Thyroid gland (tissue), 4 donors: ENCODE results near the gene GALNTL6. TPM values are rescaled to one million over a fixed set of nuclear protein-coding genes. Genes with fewer than 3 reads are reported as not detected.

Experiments
- DNase-seq, 2 donors: peaks; one replicate each; pipeline ENCODE4 v3.0.0-alpha.2; 2019
- H3K27ac ChIP-seq, 3 donors: fragments of 200-600 bp; sonication (generic); 1 replicate in 2 of 3; 2 replicates in 1 of 3; pipeline ENCODE4 v1.5.1; 2016 to 2019; ENCODE audit warnings: mild to moderate bottlenecking in 1 of 3, moderate library complexity in 1 of 3
- H3K27me3 ChIP-seq: fragments of 200-600 bp; sonication (generic); one replicate; pipeline ENCODE4 v1.5.1; 2019
- H3K36me3 ChIP-seq, 2 donors: fragments of 200-600 bp; sonication (generic); one replicate each; pipeline ENCODE4 v1.5.1; 2016 to 2019
- H3K4me1 ChIP-seq, 2 donors: fragments of 200-600 bp; sonication (generic); one replicate each; pipeline ENCODE4 v1.5.1; 2017 to 2019
- H3K4me3 ChIP-seq, 3 donors: fragments of 200-600 bp; sonication (generic); replicated peaks in 1 of 3; 1 replicate in 2 of 3; 2 replicates in 1 of 3; pipeline ENCODE4 v1.5.1; 2016; ENCODE audit warnings: mild to moderate bottlenecking in 1 of 3
- H3K9me3 ChIP-seq: fragments of 200-600 bp; sonication (generic); one replicate; pipeline ENCODE4 v1.5.1; 2017
- CTCF ChIP-seq, 6 experiments: fragments of 200-600 bp in 3 of 6; fragments of 450-650 bp in 3 of 6; sonication (generic) in 3 of 6; IDR thresholded peaks; one replicate each; pipeline ENCODE4 v1.5.1; 2016 to 2019; ENCODE audit warnings: antibody characterized with exemption in 6 of 6, mild to moderate bottlenecking in 2 of 6, inconsistent platforms in 1 of 6, moderate library complexity in 1 of 6
- POLR2A ChIP-seq, 2 donors: fragments of 450-650 bp; IDR thresholded peaks; one replicate each; pipeline ENCODE4 v1.6.1; 2017; ENCODE audit warnings: antibody characterized with exemption in 2 of 2, mild to moderate bottlenecking in 2 of 2, moderate library complexity in 1 of 2
- WGBS, 2 donors: methylation state at CpG; one replicate each; pipeline ENCODE4 v1.1.5; 2017; 5-methylcytosine and 5-hydroxymethylcytosine counted together
- intact Hi-C: fragments of 100-400 bp; cut with DNase I; formaldehyde crosslinking; loops from one replicate; pipeline ENCODE4 v1.15.1; 2023
- total RNA-seq, 4 donors: library from RNA; depleted of rRNA; stranded (reverse); fragments of >200 nt; gene quantifications; one replicate each; pipeline ENCODE4 v1.2.3, GENCODE V29; 2016

GALNTL6 gene
- total RNA-seq, 4 donors from 2014 or later = not detected

- Histone ChIP-seq H3K4me3 (no peak overlapping the region), H3K27ac (no peak overlapping the region), H3K27me3 (no peaks in the 10 kb centered on the region), H3K36me3 (no peaks in the 10 kb centered on the region), H3K4me1 (no peaks in the 10 kb centered on the region), H3K9me3 (no peaks in the 10 kb centered on the region)
- TF ChIP-seq POLR2A (IDR thresholded peaks at IDR 0.05) (no peak), CTCF (IDR thresholded peaks at IDR 0.05) (no peak)
- intact Hi-C loops = no loop called here
- no peak for DNase-seq
- 89 to 98% methylated on average over 5 of the region's 5 CpGs for WGBS, 2 donors
Measured at GRCh38 chr4:172919269-172919668, 1106.1 kb downstream of the GALNTL6 start.

GRCh38 chr4:172927096-172927814 is 1114.1 kb downstream of the GALNTL6 start:
- intact Hi-C loops = no loop called here
- H3K27me3 ChIP-seq = no peaks in the 10 kb centered on the region
- H3K4me3 ChIP-seq = no peak overlapping the region
- no peak for DNase-seq
- H3K36me3 ChIP-seq = no peaks in the 10 kb centered on the region
- H3K27ac ChIP-seq = no peak overlapping the region
- 85 to 91% methylated on average over 5 of the region's 5 CpGs for WGBS, 2 donors
- H3K9me3 ChIP-seq = no peaks in the 10 kb centered on the region
- no peaks in the 10 kb centered on the region for H3K4me1 ChIP-seq
- TF ChIP-seq POLR2A (IDR thresholded peaks at IDR 0.05) = no peak
- no peak for TF ChIP-seq CTCF (IDR thresholded peaks at IDR 0.05)

- Histone ChIP-seq H3K4me3 (no peak overlapping the region), H3K27me3 (no peaks in the 10 kb centered on the region), H3K36me3 (no peaks in the 10 kb centered on the region), H3K9me3 (no peaks in the 10 kb centered on the region), H3K27ac (no peak overlapping the region), H3K4me1 (no peaks in the 10 kb centered on the region)
- intact Hi-C loops = no loop called here
- DNase-seq = no peak
- TF ChIP-seq POLR2A (IDR thresholded peaks at IDR 0.05) = no peak
- TF ChIP-seq CTCF (IDR thresholded peaks at IDR 0.05) = no peak
Measured at GRCh38 chr4:172928347-172928746, 1115.1 kb downstream of the GALNTL6 start.

- Histone ChIP-seq H3K4me3 (no peak overlapping the region), H3K36me3 (no peaks in the 10 kb centered on the region), H3K9me3 (no peaks in the 10 kb centered on the region), H3K27ac (no peak overlapping the region), H3K27me3 (no peaks in the 10 kb centered on the region), H3K4me1 (no peaks in the 10 kb centered on the region)
- TF ChIP-seq CTCF (IDR thresholded peaks at IDR 0.05) (no peak), POLR2A (IDR thresholded peaks at IDR 0.05) (no peak)
- intact Hi-C loops = no loop called here
- 79 to 81% methylated on average over 6 of the region's 6 CpGs for WGBS, 2 donors
- DNase-seq = no peak
Measured at GRCh38 chr4:172938072-172938829, 1125.0 kb downstream of the GALNTL6 start.

- no peaks in the 10 kb centered on the region for H3K27me3 ChIP-seq
- H3K27ac ChIP-seq = no peak overlapping the region
- H3K4me1 ChIP-seq = no peaks in the 10 kb centered on the region
- WGBS, 2 donors = 95 to 96% methylated on average over 1 of the region's 1 CpG
- no peaks in the 10 kb centered on the region for H3K36me3 ChIP-seq
- no peak overlapping the region for H3K4me3 ChIP-seq
- no peak for DNase-seq
- intact Hi-C loops = no loop called here
- H3K9me3 ChIP-seq = no peaks in the 10 kb centered on the region
- TF ChIP-seq POLR2A (IDR thresholded peaks at IDR 0.05) (no peak), CTCF (IDR thresholded peaks at IDR 0.05) (no peak)
Measured at GRCh38 chr4:172938870-172939269, 1125.7 kb downstream of the GALNTL6 start.
